AG08396 (cell line): ENCODE results near the gene PDSS2.
"Not testable (repeated sequence)": the region's sequence is repeated elsewhere in the genome, so short reads cannot be mapped to it uniquely, and the experiment has no call there.

Experiments used
- DNase-seq: peaks from one replicate; pipeline ENCODE4 v3.0.0; 2012; ENCODE audit warnings: low spot score, mixed read lengths

PDSS2 gene

DNA sequence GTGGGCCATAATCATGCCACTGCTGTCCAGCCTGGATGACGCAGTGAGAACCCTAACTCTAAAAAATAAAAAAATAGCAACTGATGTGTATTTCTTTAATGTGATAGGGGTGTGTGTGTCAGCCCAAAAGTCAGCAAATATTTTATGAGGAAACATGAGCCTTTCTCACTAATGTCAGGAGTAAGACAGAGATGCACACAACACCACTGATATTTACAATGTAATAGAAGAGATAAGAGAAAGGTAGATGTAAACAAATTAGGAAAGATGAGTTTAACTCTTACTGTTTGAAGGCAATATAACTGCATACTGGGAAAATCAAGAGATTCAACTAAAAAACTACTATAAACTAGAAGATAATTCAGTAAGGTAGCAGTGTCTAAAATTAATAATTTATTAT is 244.0 kb downstream of the PDSS2 start:
- DNase-seq, result no peak

- DNase-seq, result no peak
These were observed 244.7 kb downstream of the PDSS2 start for GRCh38 chr6:107214655-107215054.

DNA sequence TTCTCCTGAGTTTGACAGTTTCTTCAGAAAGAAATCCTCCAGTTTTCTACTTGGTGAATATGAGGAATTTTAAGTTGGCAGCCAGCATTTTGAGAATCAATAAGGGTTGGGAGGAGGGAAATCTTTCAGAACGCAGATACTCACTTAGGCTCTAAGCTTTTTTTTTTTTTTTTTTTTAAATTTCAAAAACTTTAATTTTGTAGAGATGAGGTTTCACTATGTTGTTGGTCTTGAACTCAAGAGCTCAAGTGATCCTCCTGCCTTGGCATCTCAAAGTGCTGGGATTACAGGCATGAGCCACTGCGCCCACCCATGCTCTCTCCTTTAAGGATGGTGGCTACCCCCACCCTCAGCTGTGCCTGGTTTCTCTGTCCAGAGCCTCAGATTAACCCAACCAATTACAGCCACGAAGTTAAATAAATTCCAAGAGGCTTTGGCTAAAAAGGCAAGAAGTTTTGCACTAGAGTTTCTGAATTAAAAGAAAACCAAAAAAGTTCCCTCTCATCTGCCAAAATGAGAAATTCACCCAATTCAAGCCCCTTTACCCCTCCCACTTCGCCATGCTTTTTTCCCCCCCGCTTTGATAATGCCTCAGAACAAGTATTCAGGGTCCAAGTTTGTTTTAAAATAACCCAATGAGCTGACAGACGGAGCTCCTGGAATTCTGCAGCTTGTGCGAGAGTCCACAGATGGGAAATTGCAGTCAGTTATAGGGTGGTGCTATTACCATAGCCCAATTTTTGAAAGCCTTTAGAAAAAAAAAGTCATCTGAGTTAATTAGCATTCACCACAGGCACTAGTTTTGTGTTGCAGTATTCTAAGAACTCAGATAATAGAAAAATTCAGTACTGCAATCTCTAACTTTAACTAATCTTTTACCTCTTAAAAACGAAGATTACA is 249.7 kb downstream of the PDSS2 start:
- no peak for DNase-seq

DNA sequence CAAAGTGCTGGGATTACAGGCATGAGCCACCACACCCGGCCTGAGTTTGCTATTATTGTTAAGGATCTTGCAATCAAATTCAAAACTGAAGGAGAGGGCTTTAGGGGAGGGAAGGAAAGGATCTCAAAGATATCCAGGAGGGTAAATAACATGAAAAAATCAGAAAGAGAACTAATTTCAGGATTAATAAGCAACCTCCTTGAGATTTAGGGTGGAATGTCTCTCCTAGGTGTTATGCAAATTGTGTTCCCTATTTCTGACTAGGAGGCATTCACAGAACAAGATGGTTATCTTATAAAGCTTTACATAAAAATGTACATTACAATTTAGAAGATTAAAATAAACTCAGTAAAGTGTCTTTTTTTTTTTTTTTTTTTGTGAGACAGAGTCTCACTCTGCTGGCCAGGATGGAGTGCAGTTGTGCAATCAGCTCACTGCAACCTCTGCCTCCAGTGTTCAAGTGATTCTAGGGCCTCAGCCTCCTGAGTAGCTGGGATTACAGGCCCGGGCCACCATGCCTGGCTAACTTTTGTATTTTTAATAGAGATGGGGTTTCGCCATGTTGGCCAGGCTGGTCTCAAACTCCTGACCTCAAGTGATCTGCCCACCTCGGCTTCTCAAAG is 252.0 kb downstream of the PDSS2 start:
- DNase-seq, result no peak

GRCh38 chr6:107205058-107205998 is 254.0 kb downstream of the PDSS2 start:
- no peak for DNase-seq

DNA sequence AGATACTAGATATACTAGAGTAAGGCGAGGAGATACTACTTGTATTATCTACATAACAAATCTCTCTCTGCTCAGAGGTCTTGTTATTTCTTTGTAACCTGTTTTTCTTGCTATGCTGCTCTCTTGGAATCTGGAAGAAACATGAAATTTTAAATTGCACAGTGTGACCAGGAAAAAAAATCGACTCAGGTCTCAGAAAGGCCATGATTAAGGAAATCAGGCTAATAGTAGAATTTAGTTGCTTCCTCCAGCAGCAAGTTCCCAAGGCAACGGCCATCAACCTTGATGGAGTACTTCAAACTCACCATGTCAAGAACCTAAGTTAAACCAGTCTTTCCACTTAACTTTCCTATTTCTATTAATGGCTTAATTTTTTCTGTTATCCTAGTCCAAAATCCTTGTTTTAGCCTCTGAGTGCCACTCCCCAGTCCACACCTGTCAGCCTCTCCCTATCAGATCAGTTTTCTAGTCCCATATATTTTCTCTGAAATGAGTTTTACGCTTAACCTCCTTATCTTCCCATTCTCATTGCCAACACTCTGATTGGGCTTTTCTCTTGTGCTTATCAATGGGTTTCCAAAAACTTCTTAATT is 256.4 kb downstream of the PDSS2 start:
- no peak for DNase-seq

GRCh38 chr6:107198631-107199416 is 260.5 kb downstream of the PDSS2 start:
- no peak for DNase-seq

DNA sequence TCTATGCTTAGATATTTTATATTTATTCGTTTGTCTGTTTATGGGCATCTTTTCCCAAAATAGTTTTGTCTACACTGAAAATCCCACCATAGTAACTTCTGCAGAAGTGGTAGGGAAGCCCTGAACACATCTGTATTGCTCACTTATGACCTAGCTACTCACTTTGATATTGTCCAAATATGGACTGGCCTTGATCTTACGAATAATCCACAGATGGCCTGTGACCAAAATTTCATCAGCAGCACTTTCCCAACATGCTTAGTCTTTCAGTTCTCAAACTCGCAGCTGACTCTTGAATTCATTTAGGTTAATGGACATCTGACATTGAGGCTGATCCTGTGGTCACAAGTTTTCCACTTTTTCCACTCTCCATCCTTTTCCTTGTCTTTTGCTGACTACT is 263.2 kb downstream of the PDSS2 start:
- DNase-seq, result no peak

DNA sequence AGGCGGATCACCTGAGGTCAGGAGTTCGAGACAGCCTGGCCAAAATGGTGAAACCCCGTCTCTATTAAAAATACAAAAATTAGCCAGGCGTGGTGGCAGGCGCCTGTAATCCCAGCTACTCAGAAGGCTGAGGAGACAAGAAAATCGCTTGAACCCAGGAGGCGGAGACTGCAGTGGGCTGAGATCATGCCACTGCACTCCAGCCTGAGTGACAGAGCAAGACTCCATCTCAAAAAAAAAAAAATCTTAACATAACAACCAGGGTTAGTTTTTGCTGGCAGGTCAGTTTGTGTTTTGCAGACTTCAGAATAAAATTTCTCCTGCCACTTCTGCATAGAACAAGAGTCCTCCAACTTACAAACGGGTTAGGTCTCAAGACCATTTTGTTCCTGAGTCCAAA is 264.6 kb downstream of the PDSS2 start:
- not testable (repeated sequence) for DNase-seq

GRCh38 chr6:107192830-107193229 is 266.5 kb downstream of the PDSS2 start:
- no peak for DNase-seq

DNA sequence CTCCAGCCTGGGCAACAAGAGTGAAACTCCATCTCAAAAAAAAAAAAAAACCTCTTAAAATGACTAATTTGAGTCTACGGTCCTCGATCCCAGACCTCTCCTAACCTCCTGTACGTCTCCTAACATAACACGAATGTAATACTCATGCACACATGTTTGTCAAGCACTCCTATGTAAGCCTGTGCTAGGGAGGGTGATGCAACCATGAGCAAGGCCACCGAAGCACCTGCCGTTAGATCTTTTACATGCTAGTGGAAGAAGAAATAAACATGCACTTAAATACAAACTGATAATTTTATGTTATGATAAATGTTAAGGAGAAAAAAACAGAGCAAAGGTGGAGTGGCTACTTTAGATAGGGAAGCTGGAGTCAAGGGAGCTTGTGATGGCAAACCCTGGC is 271.7 kb downstream of the PDSS2 start:
- no peak for DNase-seq

DNA sequence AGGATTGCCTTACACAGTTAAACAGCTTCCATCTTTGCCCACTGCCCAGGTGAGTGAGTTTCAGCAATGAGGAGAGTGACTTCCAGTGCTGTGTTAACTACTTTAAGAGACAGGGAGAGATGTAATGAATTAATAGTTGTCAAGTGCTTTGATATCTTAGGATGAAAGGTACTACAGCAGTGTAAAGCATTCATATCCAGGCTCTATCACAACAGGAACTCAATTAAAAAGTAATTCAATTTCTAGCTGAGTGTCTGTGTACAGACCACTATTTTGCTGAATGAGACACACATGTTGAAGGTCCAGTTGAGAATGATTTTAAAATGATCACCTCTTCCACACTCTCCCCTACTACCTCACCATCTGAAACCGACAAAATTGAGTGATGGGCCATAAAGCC is 273.3 kb downstream of the PDSS2 start:
- no peak for DNase-seq

- DNase-seq, result peak; percentile 5
These were observed 273.9 kb downstream of the PDSS2 start for GRCh38 chr6:107185391-107185970.

- DNase-seq, result no peak
These were observed 274.9 kb downstream of the PDSS2 start for GRCh38 chr6:107184435-107184834.

GRCh38 chr6:107180099-107180498 is 279.3 kb downstream of the PDSS2 start:
- DNase-seq, result no peak

GRCh38 chr6:107179004-107179403 is 280.4 kb downstream of the PDSS2 start:
- no peak for DNase-seq

DNA sequence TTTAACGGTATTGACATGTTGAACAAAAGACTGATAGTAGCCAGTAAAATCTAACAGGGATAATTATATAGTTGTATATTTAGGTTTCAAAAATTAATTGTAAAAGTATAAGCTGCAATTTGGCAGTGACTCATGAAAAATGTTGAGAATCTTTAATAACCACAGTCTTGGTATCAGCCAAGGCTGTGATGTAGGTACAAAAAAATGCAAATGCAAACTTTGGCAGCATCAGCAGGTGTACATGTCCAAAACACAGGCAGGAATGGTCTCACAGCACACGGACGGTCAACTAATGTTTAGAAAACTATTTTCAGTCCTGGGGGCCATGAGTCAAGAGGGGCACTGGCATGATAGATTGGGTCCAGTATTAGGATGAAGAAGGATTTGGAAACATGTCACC is 285.6 kb downstream of the PDSS2 start:
- DNase-seq, result no peak

- DNase-seq, result no peak
These were observed 287.9 kb downstream of the PDSS2 start for GRCh38 chr6:107171513-107171912.

DNA sequence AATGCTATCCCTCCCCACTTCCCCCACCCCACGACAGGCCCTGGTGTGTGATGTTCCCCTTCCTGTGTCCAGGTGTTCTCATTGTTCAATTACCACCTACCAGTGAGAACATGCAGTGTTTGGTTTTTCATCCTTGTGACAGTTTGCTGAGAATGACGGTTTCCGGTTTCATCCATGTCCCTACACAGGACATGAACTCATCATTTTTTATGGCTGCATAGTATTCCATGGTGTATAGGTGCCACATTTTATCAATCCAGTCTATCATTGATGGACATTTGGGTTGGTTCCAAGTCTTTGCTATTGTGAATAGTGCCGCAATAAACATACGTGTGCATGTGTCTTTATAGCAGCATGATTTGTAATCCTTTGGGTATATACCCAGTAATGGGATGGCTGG is 295.1 kb downstream of the PDSS2 start:
- not testable (repeated sequence) for DNase-seq

GRCh38 chr6:107161521-107161920 is 297.8 kb downstream of the PDSS2 start:
- DNase-seq, result no peak

- no peak for DNase-seq
These were observed 302.7 kb downstream of the PDSS2 start for GRCh38 chr6:107156617-107157016.
